HCT116 (cell line): ENCODE results near the gene NEK8. TPM values are rescaled to one million over a fixed set of nuclear protein-coding genes. Genes with fewer than 3 reads are reported as not detected.

Experiments
- ATAC-seq: fragments of 200-7000 bp; cut with Tn5 transposase; 2 replicates; pipeline ENCODE4 v1.9.1; 2020; ENCODE audit warnings: mild to moderate bottlenecking, moderate library complexity
- BruUV-seq: library from RNA; stranded (reverse); fragments of 400-500 nt; replicated peaks from 2 replicates; lab custom pipeline; 2021; lab: Mats Ljungman, UMichigan
- CTCF ChIA-PET: fragments of 300-600 bp; sonication (Branson Sonifier 250); formaldehyde crosslinking; loops from one replicate; lab custom pipeline; 2021; ENCODE audit warnings: antibody characterized with exemption; lab: Charles Lee
- POLR2A ChIA-PET: fragments of 300-600, 350-600 bp; sonication (Branson Sonifier 250); formaldehyde crosslinking; loops from one replicate; lab custom pipeline; 2021; ENCODE audit warnings: antibody characterized with exemption; lab: Charles Lee
- RAD21 ChIA-PET, 2 experiments: fragments of 300-600 bp; sonication (Branson Sonifier 250); formaldehyde crosslinking; loops; one replicate each; lab custom pipeline; 2023; ENCODE audit warnings: low total read pairs in 2 of 2; ENCODE audit not compliant: uncharacterized antibody in 2 of 2, unreplicated experiment in 2 of 2, low non-redundant PET in 1 of 2; lab: Charles Lee
- DNase-seq: peaks from one replicate; pipeline ENCODE4 v3.0.0-alpha.2; 2010; ENCODE audit warnings: low read depth, low spot score
- H2AFZ ChIP-seq: fragments of 200-600 bp; shearing (Covaris generic), sonication (generic); 2 replicates; pipeline ENCODE4 v1.6.1; 2017; ENCODE audit warnings: low read depth, mixed run types, mixed read lengths, antibody characterized with exemption, low read length; ENCODE audit not compliant: poor library complexity, severe bottlenecking
- H3K27ac ChIP-seq: 2 replicates; pipeline ENCODE4 v1.5.1; 2012; ENCODE audit warnings: low read depth, low read length
- H3K27me3 ChIP-seq: fragments of 200-600 bp; sonication (generic); 2 replicates; pipeline ENCODE4 v1.6.1; 2016; ENCODE audit warnings: mixed run types, low read length, mixed read lengths; ENCODE audit not compliant: insufficient read depth
- H3K36me3 ChIP-seq, 2 experiments: fragments of 200-500 bp in 1 of 2; fragments of 200-600 bp in 1 of 2; sonication (Bioruptor generic) in 1 of 2; sonication (generic) in 1 of 2; 2 replicates each; pipeline versions ENCODE4 v1.5.1 to v1.6.1; 2014 to 2016; ENCODE audit warnings: low read length in 2 of 2, inconsistent platforms in 1 of 2, mixed read lengths in 1 of 2, mixed run types in 1 of 2; ENCODE audit not compliant: insufficient read depth in 2 of 2, control insufficient read depth in 1 of 2
- H3K4me1 ChIP-seq, 2 experiments: fragments of 200-600 bp in 1 of 2; sonication (generic) in 1 of 2; 2 replicates each; pipeline versions ENCODE4 v1.5.1 to v1.6.1; 2012 to 2017; ENCODE audit warnings: low read length in 2 of 2, inconsistent platforms in 1 of 2, mild to moderate bottlenecking in 1 of 2, mixed read lengths in 1 of 2, mixed run types in 1 of 2, moderate library complexity in 1 of 2; ENCODE audit not compliant: insufficient read depth in 2 of 2, control insufficient read depth in 1 of 2
- H3K4me2 ChIP-seq: fragments of 200-600 bp; sonication (generic); 2 replicates; pipeline ENCODE4 v1.6.1; 2017; ENCODE audit warnings: mixed run types, low read length, mixed read lengths
- H3K4me3 ChIP-seq, 2 experiments: fragments of 200-600 bp in 1 of 2; sonication (generic) in 1 of 2; replicated peaks in 1 of 2; 2 replicates each; pipeline ENCODE4 v1.5.1; 2011 to 2016; ENCODE audit warnings: low read length in 2 of 2, control low read depth in 1 of 2, low read depth in 1 of 2, mild to moderate bottlenecking in 1 of 2, mixed read lengths in 1 of 2, mixed run types in 1 of 2
- H3K79me2 ChIP-seq: fragments of 200-600 bp; sonication (generic); 2 replicates; pipeline ENCODE4 v1.6.1; 2017; ENCODE audit warnings: mild to moderate bottlenecking, mixed run types, low read length, moderate library complexity, mixed read lengths; ENCODE audit not compliant: insufficient read depth
- H3K9ac ChIP-seq: fragments of 200-600 bp; sonication (generic); 2 replicates; pipeline ENCODE4 v1.6.1; 2016; ENCODE audit warnings: low read length, mixed read lengths
- H3K9me2 ChIP-seq: fragments of 200-600 bp; sonication (generic), shearing (Covaris generic); 2 replicates; pipeline ENCODE4 v1.6.1; 2017; ENCODE audit warnings: mixed run types, mild to moderate bottlenecking, moderate library complexity; ENCODE audit not compliant: insufficient read depth
- H3K9me3 ChIP-seq, 2 experiments: fragments of 200-500 bp in 1 of 2; fragments of 200-600 bp in 1 of 2; sonication (Bioruptor generic) in 1 of 2; sonication (generic) in 1 of 2; 2 replicates each; pipeline ENCODE4 v1.6.1; 2014 to 2017; ENCODE audit warnings: low read length in 2 of 2, mixed read lengths in 2 of 2, inconsistent platforms in 1 of 2, low read depth in 1 of 2, mild to moderate bottlenecking in 1 of 2, mixed run types in 1 of 2, moderate library complexity in 1 of 2; ENCODE audit not compliant: control insufficient read depth in 1 of 2, insufficient read depth in 1 of 2
- H4K20me1 ChIP-seq: fragments of 200-600 bp; sonication (generic), shearing (Covaris generic); 2 replicates; pipeline ENCODE4 v1.6.1; 2017; ENCODE audit warnings: mixed run types, mild to moderate bottlenecking, moderate library complexity; ENCODE audit not compliant: insufficient read depth
- ATF3 ChIP-seq: IDR thresholded peaks from 2 replicates; pipeline ENCODE4 v1.6.1; 2012
- CBX3 ChIP-seq: IDR thresholded peaks from 2 replicates; pipeline ENCODE4 v1.6.1; 2012; ENCODE audit warnings: low read depth
- CEBPB ChIP-seq: IDR thresholded peaks from 2 replicates; pipeline ENCODE4 v1.6.1; 2012; ENCODE audit warnings: low read depth
- EGR1 ChIP-seq: IDR thresholded peaks from 2 replicates; pipeline ENCODE4 v1.6.1; 2012; ENCODE audit warnings: low read depth
- ELF1 ChIP-seq: IDR thresholded peaks from 2 replicates; pipeline ENCODE4 v1.6.1; 2012; ENCODE audit warnings: low read depth, borderline replicate concordance
- EZH2 ChIP-seq: fragments of 200-600 bp; sonication (generic); IDR thresholded peaks from 2 replicates; pipeline ENCODE4 v1.6.1; 2017; ENCODE audit warnings: antibody characterized with exemption, mixed run types
- EZH2phosphoT487 ChIP-seq: fragments of 200-600 bp; IDR thresholded peaks from 2 replicates; pipeline ENCODE4 v1.6.1; 2018; ENCODE audit warnings: antibody characterized with exemption, borderline replicate concordance
- MAX ChIP-seq: IDR thresholded peaks from 2 replicates; pipeline ENCODE4 v1.6.1; 2012
- POLR2A ChIP-seq: IDR thresholded peaks from 2 replicates; pipeline ENCODE4 v1.7.0; 2011; ENCODE audit warnings: borderline replicate concordance; ENCODE audit not compliant: insufficient read depth, insufficient read length; ENCODE audit errors: extremely low read depth
- POLR2AphosphoS5 ChIP-seq: IDR thresholded peaks from 2 replicates; pipeline ENCODE4 v1.6.1; 2011; ENCODE audit warnings: mild to moderate bottlenecking, low read depth, low read length, moderate library complexity
- RAD21 ChIP-seq: IDR thresholded peaks from 2 replicates; pipeline ENCODE4 v1.6.1; 2012; ENCODE audit warnings: low read depth, mild to moderate bottlenecking
- SIN3A ChIP-seq: IDR thresholded peaks from 2 replicates; pipeline ENCODE4 v1.6.1; 2012; ENCODE audit warnings: low read depth
- SP1 ChIP-seq: IDR thresholded peaks from 2 replicates; pipeline ENCODE4 v1.6.1; 2012; ENCODE audit warnings: low read depth
- SRF ChIP-seq: IDR thresholded peaks from 2 replicates; pipeline ENCODE4 v1.6.1; 2012; ENCODE audit warnings: low read depth
- TCF7L2 ChIP-seq: IDR thresholded peaks from 2 replicates; pipeline ENCODE4 v1.7.0; 2011; ENCODE audit warnings: borderline replicate concordance, inconsistent platforms; ENCODE audit not compliant: insufficient read depth, insufficient read length; ENCODE audit errors: extremely low read depth
- ZFX ChIP-seq: fragments of 450-650 bp; IDR thresholded peaks from 2 replicates; pipeline ENCODE4 v1.6.1; 2017
- ZNF274 ChIP-seq: fragments of 200-500 bp; sonication (Bioruptor generic); IDR thresholded peaks from 2 replicates; pipeline ENCODE4 v1.6.1; 2014; ENCODE audit warnings: mild to moderate bottlenecking, low read depth, low read length, inconsistent platforms
- intact Hi-C: fragments of 100-400 bp; cut with micrococcal nuclease; formaldehyde crosslinking; loops from 2 replicates; pipeline ENCODE4 v1.10.0; 2022
- total RNA-seq: library from RNA; stranded (reverse); gene quantifications from one replicate; pipeline ENCODE4 v1.2.1, GENCODE V29; 2021; ENCODE audit not compliant: unreplicated experiment
- TF ChIP-seq, protein P1 (sequence below): IDR thresholded peaks from 2 replicates; pipeline ENCODE4 v1.6.1; 2011; ENCODE audit warnings: mild to moderate bottlenecking, low read length, moderate library complexity; ENCODE audit not compliant: insufficient replicate concordance; ENCODE audit errors: extremely low read depth

Gene NEK8
- total RNA-seq, 1 experiment from 2014 or later, result 7.0 TPM

GRCh38 chr17:28704219-28704858 lies 24.2 kb upstream of the NEK8 start:
- Histone ChIP-seq H4K20me1 (no peaks in the 10 kb centered on the region), H3K27me3 (no peaks in the 10 kb centered on the region), H3K27ac (no peak overlapping the region), H3K4me1 (no peaks in the 10 kb centered on the region), H3K4me3 (no peak overlapping the region), H3K36me3 (peaks cover 20 to 25% of the 10 kb centered on the region in 2 experiments; a peak in 3 of 4 replicates), H3K9ac (no peak overlapping the region), H2AFZ (no peak overlapping the region), H3K4me2 (no peak overlapping the region), H3K9me2 (no peaks in the 10 kb centered on the region), H3K79me2 (no peaks in the 10 kb centered on the region), H3K9me3 (no peaks in the 10 kb centered on the region)
- TF ChIP-seq SIN3A, result no peak
- TF ChIP-seq EGR1, result no peak
- no peak for TF ChIP-seq TCF7L2
- no peak for TF ChIP-seq MAX
- RAD21 ChIA-PET, result no interaction called here
- ATAC-seq, result no peak
- no peak for DNase-seq
- POLR2A ChIA-PET, result interaction anchor here (1.6 kb wide), 1 partner anchor 15 kb away, joined by 3 read pairs; the partner anchor contains the start of gene RPL23A
- CTCF ChIA-PET, result interaction anchor here (0.5 kb wide), 1 partner anchor 415 kb away, joined by 3 read pairs; no protein-coding TSS in a partner anchor
- no TSS peak for BruUV-seq
- intact Hi-C loops, result no loop called here

DNA sequence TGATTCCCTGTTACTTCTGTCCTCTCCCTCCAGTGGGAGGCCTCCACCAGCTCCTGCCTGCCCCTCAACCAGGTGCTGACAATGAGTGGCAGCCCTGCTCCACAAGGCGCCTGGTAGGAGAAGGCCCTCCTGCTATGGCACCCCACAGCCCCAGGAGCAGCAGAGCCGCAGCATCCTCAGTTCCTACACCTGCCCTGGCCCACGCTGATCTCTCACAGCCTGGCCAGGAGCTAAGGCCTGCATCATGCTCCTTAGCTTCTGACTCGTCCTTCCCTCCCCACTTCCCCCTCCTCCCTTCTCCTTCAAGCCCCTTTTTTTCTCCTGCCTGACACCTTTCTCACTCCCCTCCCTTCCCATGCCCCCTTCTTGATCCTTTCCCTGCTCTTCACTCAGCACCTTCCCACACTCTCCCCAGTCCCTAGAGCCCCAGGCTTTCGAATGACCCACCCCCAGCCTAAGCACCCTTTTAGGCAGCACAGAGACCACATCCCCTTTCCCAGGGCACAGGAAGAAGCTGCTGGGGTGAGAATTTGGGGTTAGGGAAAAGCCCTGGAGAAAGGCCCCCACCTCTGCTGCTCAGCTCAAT lies 23.4 kb upstream of the NEK8 start:
- Histone ChIP-seq H3K9me2 (no peaks in the 10 kb centered on the region), H3K27ac (no peak overlapping the region), H3K4me1 (no peaks in the 10 kb centered on the region; a peak in 1 of 4 replicates), H3K4me3 (no peak overlapping the region), H4K20me1 (no peaks in the 10 kb centered on the region), H2AFZ (no peak overlapping the region), H3K9ac (no peak overlapping the region), H3K36me3 (peaks cover 15 to 17% of the 10 kb centered on the region in 2 experiments; a peak in 3 of 4 replicates), H3K27me3 (no peaks in the 10 kb centered on the region), H3K4me2 (no peak overlapping the region), H3K9me3 (no peaks in the 10 kb centered on the region), H3K79me2 (no peaks in the 10 kb centered on the region)
- intact Hi-C loops, result no loop called here
- BruUV-seq, result no TSS peak
- ATAC-seq, result no peak
- DNase-seq, result no peak
- ChIA-PET POLR2A (interaction anchor here (1.6 kb wide), 1 partner anchor 14 kb away, joined by 3 read pairs; the partner anchor contains the start of gene RPL23A), CTCF (interaction anchor here (0.5 to 0.6 kb wide), 2 partner anchors 46 to 415 kb away, joined by 3 read pairs; no protein-coding TSS in a partner anchor), RAD21 (no interaction called here)
- TF ChIP-seq SRF (no peak), SP1 (no peak), ZNF274 (no peak), TCF7L2 (no peak), CEBPB (no peak), ELF1 (no peak), RAD21 (no peak), EZH2phosphoT487 (no peak), ZFX (no peak), CBX3 (no peak), EGR1 (no peak), EZH2 (no peak), ATF3 (no peak), SIN3A (no peak), POLR2AphosphoS5 (no peak), MAX (no peak), POLR2A (no peak)
- TF ChIP-seq, protein P1, sequence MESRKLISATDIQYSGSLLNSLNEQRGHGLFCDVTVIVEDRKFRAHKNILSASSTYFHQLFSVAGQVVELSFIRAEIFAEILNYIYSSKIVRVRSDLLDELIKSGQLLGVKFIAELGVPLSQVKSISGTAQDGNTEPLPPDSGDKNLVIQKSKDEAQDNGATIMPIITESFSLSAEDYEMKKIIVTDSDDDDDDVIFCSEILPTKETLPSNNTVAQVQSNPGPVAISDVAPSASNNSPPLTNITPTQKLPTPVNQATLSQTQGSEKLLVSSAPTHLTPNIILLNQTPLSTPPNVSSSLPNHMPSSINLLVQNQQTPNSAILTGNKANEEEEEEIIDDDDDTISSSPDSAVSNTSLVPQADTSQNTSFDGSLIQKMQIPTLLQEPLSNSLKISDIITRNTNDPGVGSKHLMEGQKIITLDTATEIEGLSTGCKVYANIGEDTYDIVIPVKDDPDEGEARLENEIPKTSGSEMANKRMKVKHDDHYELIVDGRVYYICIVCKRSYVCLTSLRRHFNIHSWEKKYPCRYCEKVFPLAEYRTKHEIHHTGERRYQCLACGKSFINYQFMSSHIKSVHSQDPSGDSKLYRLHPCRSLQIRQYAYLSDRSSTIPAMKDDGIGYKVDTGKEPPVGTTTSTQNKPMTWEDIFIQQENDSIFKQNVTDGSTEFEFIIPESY, result no peak
